GM23338 (cell line): ENCODE data around the gene CCDC186. TPM values are rescaled to one million over a fixed set of nuclear protein-coding genes. Genes with fewer than 3 reads are reported as not detected.

Experiments
- ATAC-seq: fragments of 200-7000 bp; cut with Tn5 transposase; 3 replicates; pipeline ENCODE4 v1.9.1; 2020
- DNase-seq: peaks from one replicate; pipeline ENCODE4 v3.0.0-alpha.2; 2015; ENCODE audit warnings: low spot score
- H2AFZ ChIP-seq: fragments of 200-600 bp; sonication (generic); 2 replicates; pipeline ENCODE4 v1.8.0; 2016; ENCODE audit warnings: antibody characterized with exemption, mild to moderate bottlenecking, moderate library complexity
- H3F3A ChIP-seq: fragments of 200-600 bp; sonication (generic); replicated peaks from 2 replicates; pipeline ENCODE4 v1.8.0; 2017; ENCODE audit warnings: antibody characterized with exemption, mixed run types, low read depth
- H3K27ac ChIP-seq: fragments of 200-600 bp; sonication (generic); 2 replicates; pipeline ENCODE4 v1.6.1; 2016; ENCODE audit warnings: low read depth
- H3K27me3 ChIP-seq: fragments of 200-600 bp; sonication (generic); 2 replicates; pipeline ENCODE4 v1.8.0; 2016; ENCODE audit warnings: mild to moderate bottlenecking, mixed run types, moderate library complexity; ENCODE audit not compliant: insufficient read depth
- H3K36me3 ChIP-seq: fragments of 200-600 bp; sonication (generic); 2 replicates; pipeline ENCODE4 v1.8.0; 2016; ENCODE audit warnings: mild to moderate bottlenecking; ENCODE audit not compliant: insufficient read depth
- H3K4me1 ChIP-seq: fragments of 200-600 bp; sonication (generic); 2 replicates; pipeline ENCODE4 v1.8.0; 2016; ENCODE audit warnings: mild to moderate bottlenecking, moderate library complexity; ENCODE audit not compliant: insufficient read depth
- H3K4me2 ChIP-seq: fragments of 200-600 bp; sonication (generic); 2 replicates; pipeline ENCODE4 v1.7.1; 2017; ENCODE audit warnings: mixed run types
- H3K4me3 ChIP-seq: fragments of 200-600 bp; sonication (generic); 2 replicates; pipeline ENCODE4 v1.6.1; 2016; ENCODE audit warnings: mixed run types
- H3K79me2 ChIP-seq: fragments of 200-600 bp; sonication (generic); replicated peaks from 2 replicates; pipeline ENCODE4 v1.8.0; 2017; ENCODE audit warnings: mild to moderate bottlenecking; ENCODE audit not compliant: insufficient read depth
- H3K9me2 ChIP-seq: fragments of 200-600 bp; sonication (generic); 2 replicates; pipeline ENCODE4 v1.8.0; 2017; ENCODE audit not compliant: insufficient read depth
- H4K20me1 ChIP-seq: fragments of 200-600 bp; sonication (generic); replicated peaks from 2 replicates; pipeline ENCODE4 v1.8.0; 2017; ENCODE audit warnings: mild to moderate bottlenecking; ENCODE audit not compliant: insufficient read depth
- H3K27ac Mint-ChIP-seq: 2 replicates; pipeline ENCODE4 v1.8.0; 2020; ENCODE audit warnings: inconsistent platforms, mild to moderate bottlenecking, moderate library complexity, mixed read lengths
- H3K27me3 Mint-ChIP-seq: 3 replicates; pipeline ENCODE4 v1.8.0; 2022; ENCODE audit warnings: low read depth, mild to moderate bottlenecking, moderate library complexity, mixed read lengths, inconsistent platforms; ENCODE audit not compliant: insufficient read depth, poor library complexity
- H3K36me3 Mint-ChIP-seq: 3 replicates; pipeline ENCODE4 v1.8.0; 2021; ENCODE audit warnings: low read depth, mild to moderate bottlenecking, inconsistent platforms, moderate library complexity, mixed read lengths
- H3K4me1 Mint-ChIP-seq: 3 replicates; pipeline ENCODE4 v1.8.0; 2020; ENCODE audit warnings: mild to moderate bottlenecking, inconsistent platforms, mixed read lengths
- H3K4me3 Mint-ChIP-seq: 3 replicates; pipeline ENCODE4 v1.8.0; 2021; ENCODE audit warnings: moderate library complexity, mild to moderate bottlenecking, inconsistent platforms, mixed read lengths
- H3K9me3 Mint-ChIP-seq: 3 replicates; pipeline ENCODE4 v1.8.0; 2020; ENCODE audit warnings: moderate library complexity, mild to moderate bottlenecking, inconsistent platforms, mixed read lengths
- CREB1 ChIP-seq: fragments of 250-450 bp; sonication (Bioruptor Pico); IDR thresholded peaks from 2 replicates; pipeline ENCODE4 v1.5.0; 2020; ENCODE audit warnings: low read depth, mild to moderate bottlenecking, moderate library complexity
- CTCF ChIP-seq, 2 experiments: fragments of 200-600 bp in 1 of 2; sonication (generic) in 1 of 2; conservative IDR thresholded peaks; 2 replicates each; pipeline versions ENCODE4 v1.5.1 to v1.6.1; 2016 to 2017; ENCODE audit warnings: antibody characterized with exemption in 2 of 2, low read depth in 2 of 2, mild to moderate bottlenecking in 2 of 2, moderate library complexity in 1 of 2
- EZH2 ChIP-seq: fragments of 200-600 bp; sonication (generic); IDR thresholded peaks from one replicate; pipeline ENCODE4 v1.8.0; 2017; ENCODE audit warnings: antibody characterized with exemption, mild to moderate bottlenecking, low read depth; ENCODE audit not compliant: unreplicated experiment
- EZH2phosphoT487 ChIP-seq: fragments of 200-600 bp; sonication (generic); IDR thresholded peaks from one replicate; pipeline ENCODE4 v1.8.1; 2018; ENCODE audit warnings: antibody characterized with exemption; ENCODE audit not compliant: unreplicated experiment
- JUNB ChIP-seq: IDR thresholded peaks from one replicate; pipeline ENCODE4 v1.6.1; 2016; ENCODE audit warnings: antibody characterized with exemption; ENCODE audit not compliant: unreplicated experiment
- NANOG ChIP-seq: IDR thresholded peaks from 2 replicates; pipeline ENCODE4 v1.6.1; 2016; ENCODE audit warnings: antibody characterized with exemption, borderline replicate concordance
- POLR2AphosphoS5 ChIP-seq: IDR thresholded peaks from 2 replicates; pipeline ENCODE4 v1.6.1; 2016; ENCODE audit warnings: antibody characterized with exemption, low read depth
- REST ChIP-seq: IDR thresholded peaks from one replicate; pipeline ENCODE4 v1.6.1; 2018; ENCODE audit warnings: antibody characterized with exemption; ENCODE audit not compliant: unreplicated experiment
- STAT1 ChIP-seq: IDR thresholded peaks from one replicate; pipeline ENCODE4 v1.6.1; 2016; ENCODE audit warnings: antibody characterized with exemption; ENCODE audit not compliant: unreplicated experiment
- ZNF331 ChIP-seq: fragments of 250-450 bp; sonication (Bioruptor Pico); IDR thresholded peaks from 2 replicates; pipeline ENCODE4 v1.5.0; 2020; ENCODE audit warnings: low read depth, mild to moderate bottlenecking, moderate library complexity
- ZNF462 ChIP-seq: fragments of 250-450 bp; sonication (Bioruptor Pico); IDR thresholded peaks from 2 replicates; pipeline ENCODE4 v1.5.0; 2020; ENCODE audit warnings: mild to moderate bottlenecking, moderate library complexity
- polyA plus RNA-seq: library from polyadenylated mRNA; unstranded; fragments of >200 nt; fragmentation: Nextera tagmentation; extraction: Ambion mirVana; gene quantifications from 2 replicates; pipeline ENCODE4 v1.2.1, GENCODE V29; 2016
- total RNA-seq: library from RNA; depleted of rRNA; stranded (reverse); fragments of >200 nt; shearing (Covaris generic); gene quantifications from 2 replicates; pipeline ENCODE4 v1.2.3, GENCODE V29; 2014

CCDC186 gene
- total and polyA plus RNA-seq, 2 experiments from 2014 or later: 24.2 to 50.7 TPM

- peaks cover 8% of the 10 kb centered on the region for H3K36me3 ChIP-seq
- ATAC-seq (no peak), DNase-seq (no peak)
- H3K79me2 ChIP-seq: no peaks in the 10 kb centered on the region
- no peaks in the 10 kb centered on the region for H3K27me3 ChIP-seq
- no peaks in the 10 kb centered on the region for H3F3A ChIP-seq
- no peak overlapping the region for H3K4me2 ChIP-seq
- no peak overlapping the region for H3K27ac ChIP-seq
- no peak overlapping the region for H3K4me3 Mint-ChIP-seq
- H3K36me3 Mint-ChIP-seq: peaks cover 15% of the 10 kb centered on the region; the same call in 2 of the 3 replicates
- H3K9me2 ChIP-seq: no peaks in the 10 kb centered on the region
- TF ChIP-seq CTCF (conservative IDR thresholded peaks at IDR 0.05; ENCODE audit: low read depth in 2 of 2): no peak
- no peak for TF ChIP-seq EZH2phosphoT487
- no peak for TF ChIP-seq CREB1 (CRISPR knock-in tag)
- no peak for TF ChIP-seq NANOG
- no peak for TF ChIP-seq EZH2
- no peak for TF ChIP-seq JUNB
- TF ChIP-seq STAT1: no peak
- H3K4me3 ChIP-seq: no peak overlapping the region
- H3K9me3 Mint-ChIP-seq: no peaks in the 10 kb centered on the region
- H4K20me1 ChIP-seq: no peaks in the 10 kb centered on the region; the same call in 1 of the 2 replicates
- no peaks in the 10 kb centered on the region for H3K4me1 ChIP-seq
- no peak overlapping the region for H3K27ac Mint-ChIP-seq
- no peak overlapping the region for H2AFZ ChIP-seq
- H3K27me3 Mint-ChIP-seq: no peaks in the 10 kb centered on the region
- no peaks in the 10 kb centered on the region for H3K4me1 Mint-ChIP-seq
Observed at GRCh38 chr10:114138581-114138980, 35.4 kb downstream of the CCDC186 start.

DNA sequence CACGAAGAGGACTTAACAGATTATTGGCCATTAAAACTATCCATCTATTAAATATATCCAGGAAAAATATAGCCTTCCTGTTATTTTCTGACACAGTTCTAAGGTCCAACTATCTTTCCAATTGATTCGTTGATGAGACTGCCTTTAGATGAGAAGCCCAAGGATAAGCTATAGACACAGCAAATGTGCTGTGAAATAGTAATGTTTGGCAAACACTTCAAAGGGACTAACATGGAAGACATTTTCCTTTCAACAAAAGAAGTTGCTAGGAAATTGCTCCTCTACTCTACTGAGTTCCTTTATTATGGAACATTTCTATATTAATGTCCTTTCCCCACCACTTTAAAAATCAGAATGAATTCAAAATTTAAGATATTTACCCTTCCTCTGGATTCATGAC, 38.5 kb downstream of the CCDC186 start:
- Mint-ChIP-seq H3K4me3 (no peak overlapping the region), H3K27me3 (no peaks in the 10 kb centered on the region), H3K27ac (no peak overlapping the region), H3K9me3 (no peaks in the 10 kb centered on the region), H3K36me3 (peaks cover 23% of the 10 kb centered on the region; the same call in 2 of the 3 replicates), H3K4me1 (no peaks in the 10 kb centered on the region)
- H3K4me2 ChIP-seq: no peak overlapping the region
- H3K27ac ChIP-seq: no peak overlapping the region
- DNase-seq (no peak), ATAC-seq (no peak)
- H4K20me1 ChIP-seq: no peaks in the 10 kb centered on the region; the same call in 1 of the 2 replicates
- no peaks in the 10 kb centered on the region for H3K27me3 ChIP-seq
- H2AFZ ChIP-seq: no peak overlapping the region
- H3K36me3 ChIP-seq: peaks cover 8% of the 10 kb centered on the region
- no peaks in the 10 kb centered on the region for H3K9me2 ChIP-seq
- H3K4me3 ChIP-seq: no peak overlapping the region
- no peaks in the 10 kb centered on the region for H3F3A ChIP-seq
- no peaks in the 10 kb centered on the region for H3K79me2 ChIP-seq
- no peaks in the 10 kb centered on the region for H3K4me1 ChIP-seq
- TF ChIP-seq ZNF462: no peak
- TF ChIP-seq REST: no peak
- no peak for TF ChIP-seq STAT1
- no peak for TF ChIP-seq EZH2
- no peak for TF ChIP-seq EZH2phosphoT487
- TF ChIP-seq NANOG: no peak
- TF ChIP-seq POLR2AphosphoS5: no peak
- TF ChIP-seq ZNF331 (CRISPR knock-in tag): no peak
